HG03442 (cell line): ENCODE results near the gene MYL9.

Experiments
- ATAC-seq: cut with Tn5 transposase; IDR thresholded peaks from one replicate; pipeline ENCODE4 v1.9.1; 2021; ENCODE audit warnings: mild to moderate bottlenecking, moderate library complexity; ENCODE audit not compliant: unreplicated experiment

The MYL9 gene

DNA sequence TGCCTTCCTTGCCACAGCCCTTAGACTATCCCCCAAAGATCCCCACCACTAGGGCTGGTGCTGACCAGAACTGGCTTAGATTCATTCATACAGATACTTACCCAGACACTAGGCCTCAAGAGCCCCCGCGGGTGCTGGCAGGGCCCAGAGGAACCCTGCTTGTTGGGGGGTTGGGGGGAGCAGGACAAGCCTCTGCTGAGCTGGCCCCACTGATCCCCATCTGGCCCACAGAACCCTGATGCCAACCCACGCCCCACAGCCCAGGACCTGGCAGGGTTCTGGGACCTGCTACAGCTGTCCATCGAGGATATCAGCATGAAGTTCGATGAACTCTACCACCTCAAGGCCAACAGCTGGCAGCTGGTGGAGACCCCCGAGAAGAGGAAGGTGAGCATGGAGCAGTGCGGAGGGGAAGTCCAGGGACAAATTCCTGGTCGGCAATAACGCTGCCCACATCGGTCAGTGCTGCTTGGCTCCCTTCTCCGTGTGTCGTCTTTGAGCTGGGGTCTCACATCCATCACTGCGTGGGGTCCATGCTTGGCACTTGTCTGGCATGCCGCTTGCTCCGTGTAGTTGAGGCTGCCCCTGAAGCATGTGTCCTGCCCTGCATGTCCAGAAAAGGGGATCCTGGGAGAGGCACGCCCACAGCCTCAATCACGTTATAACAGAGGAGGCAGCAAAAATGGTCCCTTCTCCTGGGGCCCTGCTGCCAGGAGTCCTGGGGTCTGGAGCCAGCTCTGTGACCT is 15.5 kb upstream of the MYL9 start:
- no peak for ATAC-seq

DNA sequence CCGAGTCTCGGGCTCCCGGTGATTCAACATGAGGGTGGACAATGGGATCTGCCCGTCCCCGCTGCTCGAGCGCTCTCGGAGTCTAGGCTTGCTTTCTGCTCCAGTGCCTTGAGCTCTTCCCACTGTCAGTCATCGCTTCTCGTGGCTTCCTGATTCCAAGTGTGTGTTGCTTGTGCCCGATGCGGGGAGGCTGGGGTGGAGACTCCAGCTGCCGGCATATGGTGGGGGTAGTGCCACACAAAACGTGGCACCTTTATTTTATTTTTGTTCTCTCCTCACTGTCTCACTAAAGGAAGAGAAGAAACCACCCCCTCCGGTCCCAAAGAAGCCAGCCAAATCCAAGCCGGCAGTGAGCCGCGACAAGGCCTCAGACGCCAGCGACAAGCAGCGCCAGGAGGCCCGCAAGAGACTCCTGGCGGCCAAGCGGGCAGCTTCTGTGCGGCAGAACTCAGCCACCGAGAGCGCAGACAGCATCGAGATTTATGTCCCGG is 14.8 kb upstream of the MYL9 start:
- no peak for ATAC-seq

DNA sequence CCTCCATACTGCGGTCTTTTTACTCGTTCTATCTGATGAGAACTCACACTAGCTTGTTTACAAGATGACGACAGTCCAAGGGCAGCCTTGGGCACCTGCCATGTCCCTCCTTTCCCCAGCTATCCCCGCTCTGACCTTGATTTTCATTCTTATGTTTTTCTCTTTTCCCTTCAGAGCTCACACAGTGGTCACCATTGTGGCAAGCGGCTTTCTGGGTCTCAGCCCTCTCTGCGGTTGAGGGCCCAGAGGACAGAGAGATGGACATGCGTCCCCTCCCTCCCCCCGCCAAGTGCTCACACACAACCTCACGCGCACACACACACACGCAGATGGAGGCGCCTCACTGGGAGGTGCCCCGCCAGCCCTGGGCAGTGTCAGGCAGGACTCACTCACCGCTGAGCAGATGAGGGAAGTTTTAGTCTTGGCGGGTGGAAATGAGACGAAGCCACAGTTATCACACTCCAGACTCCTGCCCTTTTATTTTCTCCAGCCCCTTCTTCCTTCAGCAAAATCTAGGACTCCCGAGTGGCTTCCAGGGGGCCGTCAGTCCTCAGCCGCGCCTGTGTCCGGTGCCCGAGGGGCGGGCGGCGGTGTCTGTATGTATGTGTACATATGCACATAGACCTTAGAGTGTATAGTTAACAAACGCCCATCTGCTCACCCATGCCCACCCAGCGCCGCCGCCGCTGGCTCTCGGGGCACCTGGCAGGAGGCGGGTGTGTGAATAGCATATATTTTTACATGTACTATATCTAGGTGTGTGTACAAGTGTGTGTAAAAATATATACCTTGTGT is 13.8 kb upstream of the MYL9 start:
- no peak for ATAC-seq

DNA sequence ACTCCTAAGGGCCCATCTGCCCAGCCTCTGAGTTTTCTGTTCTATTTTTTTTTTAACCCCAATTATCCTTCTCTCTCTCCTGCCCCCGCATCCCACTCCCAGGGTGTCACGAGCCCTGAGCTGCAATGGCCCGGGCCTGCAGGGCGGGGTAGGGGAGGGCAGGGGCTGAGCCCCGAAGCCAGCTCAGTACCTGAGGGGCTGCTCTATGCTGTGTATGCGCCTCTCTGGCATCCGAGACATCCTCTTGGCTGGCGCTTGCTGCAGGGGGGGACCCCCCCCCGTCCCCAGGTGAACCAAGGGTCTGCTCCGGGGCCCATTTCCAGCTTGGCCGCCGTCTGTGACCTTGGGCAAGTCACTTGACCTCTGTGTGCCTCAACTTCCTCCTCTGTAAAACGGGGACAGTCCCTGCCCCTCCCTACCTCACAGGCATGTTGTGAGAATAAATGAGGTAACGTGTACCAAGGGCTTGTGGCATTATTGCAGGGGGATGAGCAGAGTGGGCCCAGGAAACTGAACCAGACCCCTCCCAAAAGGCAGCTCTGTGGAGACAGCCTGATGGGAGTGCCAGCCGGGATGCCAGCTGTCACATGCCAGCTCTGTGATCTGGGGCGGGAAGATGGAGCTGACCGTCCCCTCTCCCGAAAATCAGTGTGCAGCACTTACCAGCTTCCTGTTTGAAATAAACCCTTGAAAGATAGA is 13.0 kb upstream of the MYL9 start:
- ATAC-seq: no peak

DNA sequence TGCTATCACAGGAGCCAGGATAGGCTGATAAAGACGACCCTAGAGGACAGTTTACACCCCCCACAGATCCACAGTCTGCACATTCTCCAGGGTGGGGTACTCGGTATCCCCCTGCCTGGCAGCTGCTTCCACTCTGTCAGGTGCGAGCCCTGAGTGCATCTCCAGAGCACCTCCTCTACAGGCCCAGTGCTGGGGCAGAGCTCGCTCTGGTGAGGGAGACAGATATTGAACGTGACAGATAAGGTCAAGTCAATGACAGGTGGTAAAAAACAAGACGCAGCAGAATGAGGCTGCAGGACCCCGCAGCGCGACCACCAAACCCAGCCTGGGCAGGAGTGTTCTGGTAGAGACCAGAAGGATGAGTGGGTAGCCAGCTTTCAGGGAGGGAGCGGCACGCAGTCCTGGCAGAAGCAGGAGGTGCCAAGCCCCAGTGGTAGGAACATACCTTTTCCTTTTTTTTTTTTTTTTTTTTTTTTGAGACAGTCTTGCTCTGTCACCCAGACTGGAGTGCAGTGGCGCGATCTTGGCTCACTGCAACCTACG is 12.4 kb upstream of the MYL9 start:
- ATAC-seq: no peak

DNA sequence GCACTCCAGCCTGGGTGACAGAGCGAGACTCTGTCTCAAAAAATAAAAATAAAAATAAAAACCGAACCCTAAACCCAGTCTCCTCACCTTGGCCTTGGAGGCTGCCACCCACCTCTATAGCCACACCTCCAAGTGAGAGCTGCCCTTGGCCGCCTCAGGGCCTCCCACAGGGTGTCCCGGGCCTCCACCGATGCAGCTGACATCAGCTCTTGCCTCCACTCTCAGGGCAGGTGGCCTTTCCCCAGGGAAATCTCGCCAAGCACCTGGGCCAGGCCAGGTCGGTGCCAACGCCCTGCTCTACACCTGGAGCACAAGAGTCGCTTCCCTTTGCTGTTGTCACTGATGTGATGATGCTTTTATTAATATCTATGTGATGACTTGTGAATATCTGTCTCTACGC is 8.9 kb upstream of the MYL9 start:
- ATAC-seq: no peak

DNA sequence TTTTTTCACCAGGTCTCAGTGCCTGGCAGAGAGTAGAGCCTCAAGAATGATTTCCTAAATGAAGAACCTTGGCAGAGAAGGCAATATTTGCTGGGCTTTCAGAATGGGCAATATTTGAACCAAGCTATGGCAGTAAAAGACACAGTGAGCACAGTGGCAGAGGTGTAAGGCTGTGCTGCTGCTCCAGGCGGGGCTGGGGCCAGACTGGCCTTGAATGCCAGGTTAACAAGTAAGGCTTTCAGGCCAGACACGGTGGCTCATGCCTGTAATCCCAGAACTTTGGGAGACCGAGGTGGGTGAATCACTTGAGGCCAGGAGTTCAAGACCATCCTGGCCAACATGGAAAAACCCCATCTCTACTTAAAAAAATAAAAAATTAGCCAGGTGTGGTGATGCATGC is 8.5 kb upstream of the MYL9 start:
- no peak for ATAC-seq

DNA sequence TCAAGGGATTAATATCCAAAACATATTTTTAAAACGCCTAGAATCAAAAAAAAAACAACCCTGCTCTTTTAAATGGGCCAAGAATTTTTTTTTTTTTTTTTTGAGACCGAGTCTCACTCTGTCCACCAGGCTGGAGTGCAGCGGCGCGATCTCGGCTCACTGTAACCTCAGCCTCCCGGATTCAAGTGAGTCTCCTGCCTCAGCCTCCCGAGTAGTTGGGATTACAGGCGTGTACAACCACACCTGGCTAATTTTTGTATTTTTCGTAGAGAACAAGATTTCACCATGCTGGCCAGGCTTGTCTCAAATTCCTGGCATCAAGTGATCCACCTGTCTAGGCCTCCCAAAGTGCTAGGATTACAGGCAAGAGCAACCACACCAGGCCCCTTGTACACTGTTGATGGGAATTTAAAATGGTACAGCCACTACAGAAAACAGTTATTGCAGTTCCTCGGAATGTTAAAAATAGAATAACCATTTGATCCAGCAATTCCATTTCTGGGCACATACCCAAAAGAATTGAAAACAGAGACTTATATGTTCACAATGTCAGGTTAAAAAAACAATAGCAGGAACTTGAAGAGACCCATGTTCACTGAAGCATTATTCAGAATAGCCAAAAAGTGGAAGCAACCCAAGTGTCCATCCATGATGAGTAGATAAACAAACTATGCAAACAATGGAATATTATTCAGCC is 3.1 kb upstream of the MYL9 start:
- no peak for ATAC-seq

DNA sequence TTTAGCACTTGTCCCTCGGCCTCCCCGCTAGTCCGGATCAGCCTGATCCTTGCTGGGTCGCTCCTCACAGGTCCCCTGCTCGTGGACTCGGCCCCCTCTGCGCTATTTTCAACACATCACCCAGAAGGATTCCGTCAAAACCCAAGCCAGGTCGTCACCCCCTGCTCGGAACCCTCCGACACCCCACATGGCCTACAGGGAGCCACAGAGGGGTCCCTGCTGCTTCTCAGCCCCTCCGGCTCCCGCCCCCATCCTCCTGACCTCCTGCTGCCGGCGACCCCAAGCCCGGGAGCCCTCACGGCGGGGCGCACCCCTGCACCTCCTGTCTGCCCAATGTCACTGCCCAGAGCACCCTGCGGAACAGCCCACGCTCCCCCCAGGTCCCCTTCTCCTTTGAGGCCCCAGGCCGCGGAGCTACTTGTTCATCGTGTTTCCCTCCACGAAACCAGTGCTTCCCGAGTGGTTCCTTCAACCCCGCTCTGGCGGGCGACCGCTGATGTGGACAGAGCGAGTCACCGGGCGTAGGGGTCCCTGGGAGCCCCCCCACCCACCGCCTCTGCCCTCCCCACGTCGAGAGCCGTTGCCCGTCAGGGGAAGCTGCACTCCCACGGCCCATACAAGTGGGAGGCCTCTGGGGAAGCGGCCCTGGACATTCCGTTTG is 638 bp upstream of the MYL9 start:
- no peak for ATAC-seq

DNA sequence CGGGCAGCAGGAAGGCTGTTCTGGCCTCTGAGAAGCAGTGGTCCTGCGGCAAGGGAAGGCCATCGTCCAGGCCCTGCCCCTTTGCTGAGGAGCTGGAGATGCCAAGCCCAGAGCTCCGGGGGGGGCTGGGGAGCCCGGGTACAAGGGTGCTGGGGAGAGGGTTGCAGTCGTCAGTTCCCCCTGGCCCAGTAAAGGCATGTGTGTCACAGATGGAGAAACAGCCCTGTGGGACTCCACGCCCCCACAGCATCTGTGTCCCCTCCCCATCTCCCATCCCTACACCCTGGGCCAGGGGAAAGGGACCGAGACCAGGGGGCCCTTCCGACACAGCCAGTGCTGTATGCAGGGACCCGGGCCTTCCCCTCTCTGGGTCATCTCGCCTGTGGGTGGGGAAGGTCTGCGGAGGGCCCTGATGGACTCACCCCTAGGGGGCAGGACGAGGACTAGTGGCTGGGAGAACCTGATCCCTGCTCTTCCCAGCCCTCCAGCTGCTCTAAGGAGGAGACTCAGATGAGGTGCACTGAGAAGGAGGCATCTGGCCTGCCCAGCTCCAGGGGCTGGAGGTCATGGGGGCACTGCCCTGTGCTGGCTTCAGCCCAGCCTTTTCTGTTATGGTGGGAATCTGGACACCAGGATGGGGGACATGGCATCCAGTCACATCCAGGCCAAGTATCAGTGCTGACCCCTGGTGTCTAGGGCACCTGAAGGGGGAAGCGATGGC is 609 bp downstream of the MYL9 start:
- no peak for ATAC-seq

DNA sequence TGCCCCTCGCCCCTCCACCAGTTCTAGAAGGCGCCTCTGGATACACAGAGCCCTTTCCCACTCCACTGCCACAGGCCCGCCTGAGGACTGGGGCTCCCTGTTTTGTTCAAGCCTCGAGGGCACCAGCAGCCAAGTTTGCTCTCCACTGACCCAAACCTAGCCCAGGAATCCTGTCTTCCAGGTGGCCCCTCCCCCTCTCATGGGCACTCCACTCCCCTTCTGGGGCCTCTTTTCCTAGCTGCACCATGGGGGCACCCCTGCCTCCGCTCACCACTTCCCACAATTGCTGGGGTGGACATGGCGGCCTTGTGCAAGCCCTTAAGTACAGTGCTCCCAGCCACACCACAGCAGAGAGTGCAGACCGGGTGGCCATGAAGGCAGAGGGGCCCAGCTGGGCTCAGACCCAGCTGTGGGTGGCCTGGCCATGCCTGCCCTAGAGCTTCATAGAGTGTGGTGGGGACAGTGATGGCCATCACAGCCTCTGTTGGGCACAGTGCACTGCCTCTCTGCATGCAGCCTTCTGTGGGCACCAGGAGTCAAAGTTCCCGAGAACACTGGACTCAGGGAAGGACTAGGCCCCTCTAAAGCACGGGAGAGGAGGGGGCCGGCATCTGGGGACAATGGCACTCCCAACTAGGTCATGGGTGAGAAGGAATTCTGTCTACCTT is 1.3 kb downstream of the MYL9 start:
- ATAC-seq: no peak

DNA sequence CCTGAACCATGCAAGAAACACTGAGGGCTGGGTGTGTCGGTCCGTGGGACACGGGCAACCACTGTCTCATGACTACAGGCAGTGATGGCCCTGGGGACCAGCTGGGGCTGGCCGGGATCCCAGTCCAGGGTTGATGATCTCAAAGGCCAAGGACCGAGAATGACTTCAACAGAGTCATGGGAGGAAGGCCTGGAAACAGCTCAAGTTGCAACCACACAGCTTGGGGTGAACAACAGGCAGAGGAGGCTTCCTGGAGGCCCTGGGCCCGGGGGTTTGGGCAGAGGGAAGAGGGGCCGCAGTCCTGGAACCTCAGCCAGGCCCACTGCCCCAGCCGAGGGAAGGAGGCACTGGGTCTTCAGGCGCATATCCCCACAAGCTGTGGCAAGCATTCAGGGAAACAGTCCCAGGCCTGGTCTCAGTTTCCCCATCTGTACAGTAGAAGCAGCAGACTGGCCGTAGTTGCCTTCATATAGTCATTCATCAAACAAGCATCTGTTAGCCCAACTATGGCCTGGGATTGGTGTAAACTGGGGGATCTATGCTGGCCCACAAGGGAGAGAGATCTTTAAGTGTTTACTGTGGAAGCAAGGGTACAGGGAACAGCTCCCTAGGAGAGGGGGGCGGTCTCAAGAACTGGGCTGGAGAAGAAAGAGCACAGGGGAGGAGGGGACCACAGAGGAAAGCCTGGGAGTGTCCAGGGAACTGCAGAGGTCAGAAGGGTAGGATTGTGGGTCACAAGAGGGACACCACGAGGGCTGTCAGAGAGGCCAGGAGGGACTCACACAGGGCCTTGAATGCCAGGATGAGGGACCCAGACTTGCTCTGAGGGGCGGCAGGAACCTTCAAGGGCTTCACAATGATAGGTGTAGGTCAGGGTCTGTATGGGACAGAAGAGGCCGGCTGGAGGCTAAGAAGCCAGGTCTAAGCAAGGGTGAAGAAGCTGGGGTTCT is 2.1 kb downstream of the MYL9 start:
- no peak for ATAC-seq

DNA sequence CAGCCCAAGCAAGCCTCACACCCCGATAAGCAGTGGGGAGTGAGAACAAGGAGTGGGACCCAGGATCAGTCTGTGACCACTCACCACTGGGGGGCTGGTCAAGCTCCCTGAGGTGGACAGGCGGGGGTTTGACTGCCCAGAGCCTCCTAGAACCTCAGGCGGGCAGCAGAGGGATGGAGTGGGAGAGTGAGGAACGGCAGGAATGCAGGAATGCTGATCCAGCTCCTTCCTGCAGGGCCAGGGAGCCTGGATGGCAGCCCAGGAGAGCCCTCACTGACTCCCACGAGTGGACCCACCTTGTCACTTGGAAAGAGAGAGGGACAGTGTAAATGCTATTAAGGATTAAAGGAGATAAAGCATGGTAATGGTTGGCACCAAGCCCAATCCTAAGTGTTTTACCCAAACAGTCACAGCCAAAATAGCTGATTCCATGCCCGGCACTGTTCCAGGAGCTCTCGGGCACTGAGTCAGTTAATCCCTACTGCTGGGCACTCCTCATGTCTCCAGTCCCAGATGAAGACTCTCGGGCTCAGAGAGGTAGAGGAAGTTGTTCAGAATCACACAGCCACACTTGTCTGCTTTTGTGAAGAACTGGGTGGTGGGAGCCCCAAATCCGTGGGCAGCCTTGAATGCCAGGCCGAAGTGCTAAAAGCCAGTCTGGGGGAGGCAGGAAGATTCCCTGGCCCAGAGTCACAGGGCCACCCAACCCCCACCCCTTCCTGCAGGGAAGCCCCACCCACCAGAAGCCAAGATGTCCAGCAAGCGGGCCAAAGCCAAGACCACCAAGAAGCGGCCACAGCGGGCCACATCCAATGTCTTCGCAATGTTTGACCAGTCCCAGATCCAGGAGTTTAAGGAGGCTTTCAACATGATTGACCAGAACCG is 3.1 kb downstream of the MYL9 start:
- no peak for ATAC-seq

DNA sequence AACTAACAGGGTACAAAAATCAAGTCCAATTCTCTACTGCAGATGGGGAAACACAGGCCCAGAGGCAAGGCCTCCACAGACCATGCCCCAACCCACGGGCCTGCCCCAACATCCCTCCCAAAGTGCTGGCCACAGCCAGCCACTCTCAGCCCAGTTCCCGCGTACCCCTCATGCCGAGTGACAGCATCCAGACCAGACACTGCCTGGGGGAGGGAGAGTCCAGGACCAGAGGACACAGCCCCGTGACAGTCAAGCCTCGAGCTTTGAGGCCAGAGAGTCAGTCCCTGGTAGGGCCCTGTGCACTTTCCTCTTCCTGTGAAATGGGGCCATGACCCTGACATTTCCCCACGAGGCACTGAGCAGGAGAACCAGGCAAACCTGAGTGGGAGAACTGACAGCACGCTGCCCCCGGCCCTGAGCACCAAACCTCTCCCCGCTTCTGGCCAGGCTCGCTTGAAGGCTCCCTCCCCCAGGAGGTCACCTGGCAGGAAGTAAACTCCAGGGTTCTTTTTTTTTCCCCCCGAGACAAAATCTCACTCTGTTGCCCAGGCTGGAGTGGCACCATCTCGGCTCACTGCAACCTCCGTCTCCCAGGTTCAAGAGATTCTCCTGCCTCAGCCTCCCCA is 4.9 kb downstream of the MYL9 start:
- ATAC-seq: no peak

DNA sequence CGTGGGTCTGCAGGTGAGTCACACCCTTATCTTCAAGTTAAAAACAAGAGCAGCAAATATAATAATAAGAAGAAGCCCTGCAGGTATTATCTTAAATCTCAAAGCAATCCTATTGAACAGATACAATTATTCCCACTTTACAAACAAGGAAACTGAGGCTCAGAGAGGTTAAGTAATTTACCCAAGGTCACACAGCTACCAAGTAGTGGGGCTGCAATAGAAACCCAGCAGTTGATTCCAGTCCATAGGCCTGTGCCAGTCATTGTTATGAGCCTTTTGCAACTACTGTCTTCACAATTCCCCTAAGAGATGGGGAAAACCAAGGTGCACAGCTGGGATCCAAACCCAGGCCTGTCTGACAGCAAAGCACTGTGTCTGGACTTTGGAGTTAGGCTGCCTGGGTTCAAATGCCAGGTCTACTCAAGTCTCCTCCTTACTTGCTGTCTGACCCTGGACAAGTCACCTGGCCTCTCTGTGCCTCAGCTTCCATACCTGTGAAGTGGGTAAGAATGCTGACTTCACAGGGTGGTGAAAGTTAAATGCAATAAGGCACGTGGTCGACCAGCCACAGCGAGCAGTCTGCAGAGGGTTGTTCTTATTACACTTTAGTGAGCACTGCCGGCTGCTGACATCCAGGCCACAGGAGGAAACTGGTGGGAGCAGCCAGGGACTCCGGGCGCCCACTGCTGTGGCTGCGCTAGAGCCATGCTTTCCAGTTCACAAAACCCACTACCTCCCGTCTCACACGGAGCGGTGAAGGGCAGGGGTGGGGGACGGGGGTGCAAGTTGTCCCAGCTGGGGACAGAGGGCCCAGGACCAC is 6.1 kb downstream of the MYL9 start:
- ATAC-seq: no peak

DNA sequence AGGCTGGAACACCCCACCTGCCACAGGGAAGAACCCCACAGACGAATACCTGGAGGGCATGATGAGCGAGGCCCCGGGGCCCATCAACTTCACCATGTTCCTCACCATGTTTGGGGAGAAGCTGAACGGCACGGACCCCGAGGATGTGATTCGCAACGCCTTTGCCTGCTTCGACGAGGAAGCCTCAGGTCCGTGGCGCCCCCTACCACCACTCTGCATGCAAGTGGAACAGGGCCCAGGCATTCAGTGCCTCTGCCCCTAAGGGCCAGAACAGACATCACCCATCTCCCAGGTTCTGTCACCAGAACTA is 6.6 kb downstream of the MYL9 start:
- no peak for ATAC-seq
